H1 (cell line): Measurements from ENCODE around the gene UBE3B. TPM values are rescaled to one million over a fixed set of nuclear protein-coding genes. Genes with fewer than 3 reads are reported as not detected.

ENCODE experiments used
- BACH1 ChIP-seq: IDR thresholded peaks from 2 replicates; pipeline ENCODE4 v1.6.1; 2012; ENCODE audit warnings: low read length, improper control_type of control experiment
- polyA plus RNA-seq, 7 experiments: library from polyadenylated mRNA; depleted of rRNA in 3 of 7; stranded (reverse) in 5 of 7; unstranded in 2 of 7; fragments of >200 nt in 5 of 7; fragments of 200-250 nt in 2 of 7; gene quantifications; 1 replicate in 5 of 7; 2 replicates in 1 of 7; 4 replicates in 1 of 7; pipeline versions ENCODE4 v1.2.1 to v1.2.3, GENCODE V29; 2011 to 2013; ENCODE audit warnings: missing spikeins in 2 of 7, mixed read lengths in 2 of 7
- total RNA-seq: library from RNA; stranded (reverse); fragmentation: NEBNext Ultra II Directional; extraction: Animal tissue kit (Norgen Biotek cat#: 25700); gene quantifications from 2 replicates; pipeline ENCODE4 v1.2.1, GENCODE V29; 2021

Gene UBE3B
- total and polyA plus RNA-seq, 2 of the 8 experiments (the other 6 are each of a cell fraction or from before 2014, with no cell fraction given), result 14.0 to 21.1 TPM

DNA sequence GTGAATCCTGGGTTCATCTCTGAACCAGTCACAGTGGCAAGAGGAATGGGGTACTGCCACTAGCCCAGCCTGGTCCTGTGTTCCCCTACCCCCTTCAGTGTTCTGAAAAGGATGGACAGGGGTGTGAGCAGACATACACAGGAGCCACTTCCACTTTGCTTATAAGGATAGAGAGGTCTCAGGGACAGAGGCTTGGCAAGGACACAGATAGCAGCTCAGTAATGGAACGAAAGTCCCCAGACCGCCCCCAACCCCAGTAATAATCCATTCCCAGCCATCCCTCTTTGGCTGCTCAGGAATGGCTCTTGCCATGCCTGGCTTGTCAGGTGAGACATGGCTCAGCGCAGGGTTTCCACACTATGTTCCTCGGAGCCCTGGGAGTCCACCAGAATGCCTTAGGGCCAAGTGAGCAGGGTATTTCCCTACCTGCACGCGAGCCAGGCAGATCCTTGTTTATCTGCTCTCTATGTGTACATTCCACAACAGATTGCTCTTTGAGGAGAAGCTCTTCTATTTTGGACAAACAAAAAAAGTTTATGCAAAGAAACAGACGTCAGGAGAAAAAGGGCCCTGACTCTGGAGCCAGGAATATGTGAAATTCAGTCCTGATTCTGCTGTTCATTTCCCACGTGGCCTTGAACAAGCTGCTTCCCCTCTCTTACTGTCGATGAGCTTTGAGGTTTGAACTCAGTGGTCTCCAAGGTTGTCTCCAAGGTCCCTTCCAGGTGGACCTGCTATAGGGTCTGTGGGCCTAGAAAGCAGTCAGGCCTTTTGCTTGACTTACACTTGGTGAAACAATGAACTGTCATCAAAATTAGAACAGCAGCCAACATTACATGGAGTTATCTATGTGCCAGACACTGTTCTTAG is 10.0 kb downstream of the UBE3B start (continued):
- TF ChIP-seq BACH1, result no peak
